Chondrocyte (in vitro differentiated cells): Measurements from ENCODE around the gene USP10. TPM values are rescaled to one million over a fixed set of nuclear protein-coding genes. Genes with fewer than 3 reads are reported as not detected.
"Not testable (repeated sequence)": the region's sequence is repeated elsewhere in the genome, so short reads cannot be mapped to it uniquely, and the experiment has no call there.

Source experiments
- DNase-seq: peaks from one replicate; pipeline ENCODE4 v3.0.0; 2021; ENCODE audit warnings: mixed read lengths, low spot score
- H3K27ac Mint-ChIP-seq: one replicate; pipeline ENCODE4 v1.8.0; 2021; ENCODE audit warnings: mild to moderate bottlenecking, moderate library complexity, mixed read lengths; ENCODE audit not compliant: unreplicated experiment
- H3K27me3 Mint-ChIP-seq: 2 replicates; pipeline ENCODE4 v1.8.0; 2021; ENCODE audit warnings: low read depth, mixed read lengths
- H3K36me3 Mint-ChIP-seq: 2 replicates; pipeline ENCODE4 v1.8.0; 2021; ENCODE audit warnings: low read depth, mixed read lengths
- H3K4me1 Mint-ChIP-seq: 2 replicates; pipeline ENCODE4 v1.8.0; 2021; ENCODE audit warnings: low read depth, mild to moderate bottlenecking, mixed read lengths
- H3K4me3 Mint-ChIP-seq: one replicate; pipeline ENCODE4 v1.8.0; 2021; ENCODE audit warnings: mild to moderate bottlenecking, moderate library complexity, mixed read lengths; ENCODE audit not compliant: unreplicated experiment
- H3K9me3 Mint-ChIP-seq: 2 replicates; pipeline ENCODE4 v1.8.0; 2021; ENCODE audit warnings: low read depth, mixed read lengths
- total RNA-seq: library from RNA; stranded (reverse); gene quantifications from 3 replicates; pipeline ENCODE4 v1.2.1, GENCODE V29; 2021
- TF ChIP-seq, protein P1 (sequence below): fragments of 200-600 bp; sonication (generic); IDR thresholded peaks from 2 replicates; pipeline ENCODE4 v1.5.0; 2021; ENCODE audit warnings: antibody characterized with exemption, mild to moderate bottlenecking, moderate library complexity

Gene USP10
- total RNA-seq, 1 donor from 2014 or later = 43.0 TPM

DNA sequence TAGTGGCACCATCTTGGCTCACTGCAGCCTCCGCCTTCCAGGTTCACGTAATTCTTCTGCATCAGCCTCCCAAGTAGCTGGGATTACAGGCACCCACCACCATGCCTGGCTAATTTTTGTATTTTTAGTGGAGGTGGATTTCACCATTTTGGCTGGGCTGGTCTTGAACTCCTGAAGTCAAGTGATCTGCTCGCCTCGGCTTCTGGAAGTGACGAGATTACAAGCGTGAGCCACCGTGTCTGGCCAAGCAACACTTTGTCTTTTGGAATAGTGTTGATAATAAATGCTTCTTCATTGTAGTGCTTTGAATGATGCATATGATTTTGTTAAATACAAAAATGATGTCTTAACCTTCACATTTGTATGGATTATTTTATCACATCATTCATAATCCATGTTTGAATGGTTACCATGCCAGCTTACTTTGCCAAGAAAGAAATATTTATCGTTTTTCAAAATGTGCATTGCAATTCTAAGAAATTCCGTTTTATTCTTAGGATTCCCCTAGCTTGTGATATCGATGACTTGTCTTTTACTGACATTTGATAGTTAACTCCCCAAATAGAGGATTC, 29.1 kb downstream of the USP10 start:
- Mint-ChIP-seq H3K27ac (no peak overlapping the region), H3K4me3 (no peak overlapping the region), H3K27me3 (no peaks in the 10 kb centered on the region), H3K4me1 (peaks cover 71% of the 10 kb centered on the region), H3K36me3 (no peaks in the 10 kb centered on the region), H3K9me3 (no peaks in the 10 kb centered on the region)
- TF ChIP-seq, protein P1, sequence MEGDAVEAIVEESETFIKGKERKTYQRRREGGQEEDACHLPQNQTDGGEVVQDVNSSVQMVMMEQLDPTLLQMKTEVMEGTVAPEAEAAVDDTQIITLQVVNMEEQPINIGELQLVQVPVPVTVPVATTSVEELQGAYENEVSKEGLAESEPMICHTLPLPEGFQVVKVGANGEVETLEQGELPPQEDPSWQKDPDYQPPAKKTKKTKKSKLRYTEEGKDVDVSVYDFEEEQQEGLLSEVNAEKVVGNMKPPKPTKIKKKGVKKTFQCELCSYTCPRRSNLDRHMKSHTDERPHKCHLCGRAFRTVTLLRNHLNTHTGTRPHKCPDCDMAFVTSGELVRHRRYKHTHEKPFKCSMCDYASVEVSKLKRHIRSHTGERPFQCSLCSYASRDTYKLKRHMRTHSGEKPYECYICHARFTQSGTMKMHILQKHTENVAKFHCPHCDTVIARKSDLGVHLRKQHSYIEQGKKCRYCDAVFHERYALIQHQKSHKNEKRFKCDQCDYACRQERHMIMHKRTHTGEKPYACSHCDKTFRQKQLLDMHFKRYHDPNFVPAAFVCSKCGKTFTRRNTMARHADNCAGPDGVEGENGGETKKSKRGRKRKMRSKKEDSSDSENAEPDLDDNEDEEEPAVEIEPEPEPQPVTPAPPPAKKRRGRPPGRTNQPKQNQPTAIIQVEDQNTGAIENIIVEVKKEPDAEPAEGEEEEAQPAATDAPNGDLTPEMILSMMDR = no peak
- DNase-seq = no peak

DNA sequence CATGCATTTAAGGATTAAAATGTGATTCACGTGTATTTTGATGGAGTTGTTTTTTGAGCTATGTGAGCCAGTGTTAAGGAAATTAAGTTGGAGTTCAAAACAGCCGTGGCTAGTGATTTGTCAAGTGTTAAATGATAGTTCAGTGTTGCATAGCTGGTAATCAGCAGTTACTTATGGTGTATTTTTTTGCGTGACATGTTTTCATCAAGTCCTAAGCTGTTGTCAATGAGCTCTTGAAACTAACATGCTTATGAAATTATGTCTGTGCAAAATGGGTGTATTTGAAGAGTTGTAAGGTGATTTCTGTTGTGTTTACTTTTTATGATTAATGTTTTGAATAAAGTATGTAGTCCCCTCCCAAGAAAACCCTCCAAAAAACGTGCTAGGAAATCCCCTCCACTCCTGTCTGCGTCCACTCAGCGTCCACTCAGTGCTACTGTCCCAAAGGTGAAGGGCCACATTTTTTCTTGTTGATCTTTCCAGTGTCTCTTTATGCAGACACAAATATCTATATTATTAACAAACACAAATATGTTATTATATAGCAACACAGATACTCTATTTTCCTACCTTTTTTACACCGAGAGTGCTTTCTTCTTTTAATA, 30.0 kb downstream of the USP10 start:
- Mint-ChIP-seq H3K4me3 (peak overlapping the region; percentile 52), H3K27ac (peak overlapping the region; percentile 96), H3K27me3 (no peaks in the 10 kb centered on the region), H3K4me1 (peaks cover 70% of the 10 kb centered on the region), H3K36me3 (no peaks in the 10 kb centered on the region), H3K9me3 (no peaks in the 10 kb centered on the region)
- DNase-seq = no peak
- TF ChIP-seq, protein P1 = no peak

- peaks cover 68% of the 10 kb centered on the region for H3K4me1 Mint-ChIP-seq
- TF ChIP-seq, protein P1 = no peak
- no peaks in the 10 kb centered on the region for H3K9me3 Mint-ChIP-seq
- DNase-seq = no peak
- H3K36me3 Mint-ChIP-seq = no peaks in the 10 kb centered on the region
- peak overlapping the region; percentile 53 for H3K4me3 Mint-ChIP-seq
- H3K27me3 Mint-ChIP-seq = no peaks in the 10 kb centered on the region
- H3K27ac Mint-ChIP-seq = peak overlapping the region; percentile 96
Observed at GRCh38 chr16:84730406-84731106, 30.8 kb downstream of the USP10 start.

DNA sequence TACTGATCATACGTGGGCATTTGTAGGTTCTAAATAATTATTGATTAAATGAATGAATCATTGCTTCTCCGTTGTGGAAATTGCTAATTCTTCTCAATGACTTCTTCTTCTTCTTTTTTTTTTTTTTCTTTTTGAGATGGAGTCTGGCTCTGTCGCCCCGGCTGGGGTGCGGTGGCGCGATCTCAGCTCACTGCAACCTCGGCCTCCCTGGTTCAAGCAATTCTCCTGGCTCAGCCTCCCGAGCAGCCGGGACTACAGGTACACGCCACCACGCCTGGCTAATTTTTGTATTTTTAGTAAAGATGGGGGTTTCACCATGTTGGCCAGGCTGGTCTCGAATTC, 32.5 kb downstream of the USP10 start:
- peak overlapping the region; percentile 66 for H3K27ac Mint-ChIP-seq
- H3K36me3 Mint-ChIP-seq, DNase-seq, H3K9me3 Mint-ChIP-seq, H3K27me3 Mint-ChIP-seq, H3K4me3 Mint-ChIP-seq: not testable (repeated sequence)
- H3K4me1 Mint-ChIP-seq = peaks cover 57% of the 10 kb centered on the region

DNA sequence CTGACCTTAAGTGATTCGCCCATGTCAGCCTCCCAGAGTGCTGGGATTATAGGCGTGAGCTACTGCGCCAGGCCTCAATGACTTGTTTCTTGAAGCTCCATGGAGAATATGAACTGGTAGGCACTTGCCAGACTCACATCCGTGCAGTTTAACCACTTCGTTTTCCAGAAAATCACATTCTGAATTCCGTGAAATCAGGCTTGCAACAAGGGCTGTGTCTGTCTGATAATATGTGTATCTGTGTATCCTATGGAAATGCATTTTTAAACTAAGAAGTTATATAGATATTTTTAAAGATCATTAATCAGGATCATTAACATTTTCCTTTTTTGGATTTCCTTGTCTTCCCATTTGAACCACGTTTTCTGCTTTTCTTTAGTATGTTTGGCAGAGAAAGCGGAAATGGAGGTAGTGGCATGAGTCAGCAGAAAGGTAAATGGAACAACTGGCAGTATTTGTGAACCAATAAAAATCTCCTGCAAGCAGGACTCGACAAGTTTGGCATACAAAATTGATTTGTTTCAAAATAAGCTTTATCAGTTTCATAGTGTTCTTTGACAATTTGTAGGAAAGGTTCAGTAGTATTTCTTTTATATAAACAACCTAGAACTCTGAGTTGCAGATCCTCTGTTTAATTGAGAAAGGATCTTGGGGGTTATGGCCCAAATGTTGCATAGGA, 33.0 kb downstream of the USP10 start:
- no peaks in the 10 kb centered on the region for H3K9me3 Mint-ChIP-seq
- H3K4me1 Mint-ChIP-seq = peaks cover 56% of the 10 kb centered on the region
- TF ChIP-seq, protein P1 = no peak
- H3K4me3 Mint-ChIP-seq = no peak overlapping the region
- H3K36me3 Mint-ChIP-seq = no peaks in the 10 kb centered on the region
- no peak for DNase-seq
- H3K27ac Mint-ChIP-seq = peak overlapping the region; percentile 66
- no peaks in the 10 kb centered on the region for H3K27me3 Mint-ChIP-seq
